ENCODE results near the gene DNAJC11. TPM values are rescaled to one million over a fixed set of nuclear protein-coding genes. Genes with fewer than 3 reads are reported as not detected.

The DNAJC11 gene
- total and polyA plus RNA-seq, 9 donors = 10.1 to 94.5 (median 37.1) TPM

DNA sequence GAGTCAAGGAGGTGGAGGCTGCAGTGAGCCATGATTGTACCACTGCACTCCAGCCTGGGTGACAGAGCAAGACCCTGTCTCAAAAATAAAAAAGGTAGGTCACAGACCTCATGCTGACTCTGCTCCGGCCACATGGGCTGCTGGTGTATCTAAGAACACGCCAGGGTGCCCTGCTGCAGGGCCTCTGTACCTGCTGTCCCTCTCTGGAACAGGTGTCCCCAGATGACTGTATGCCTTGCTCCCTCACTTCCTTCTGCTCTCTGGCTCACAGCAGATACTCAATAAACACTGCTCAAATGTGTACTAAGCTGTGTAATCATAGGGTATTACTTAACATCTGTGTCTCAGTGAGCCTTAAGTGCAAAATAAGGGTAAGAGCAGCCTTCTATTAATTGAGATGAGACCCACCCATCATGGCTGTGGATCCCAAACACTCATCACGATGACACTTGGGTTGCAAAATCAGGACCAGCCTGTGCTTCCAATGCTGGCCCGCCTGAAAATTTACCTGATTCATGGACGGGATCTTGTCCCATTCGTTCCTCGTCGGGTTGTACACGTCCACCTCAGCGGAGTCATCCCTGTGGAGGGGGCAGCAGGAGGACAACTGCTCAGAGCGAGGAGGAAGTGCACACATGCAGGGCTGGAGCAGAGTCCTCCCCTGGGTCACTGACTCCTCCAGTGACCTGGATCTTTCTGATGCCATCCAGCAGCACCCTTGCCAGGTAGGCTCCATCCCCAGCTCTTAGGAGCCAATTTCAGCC is 106.5 kb downstream of the DNAJC11 start:
- H3K4me1 ChIP-seq (ENCODE audit: insufficient read depth) = peaks cover 23% of the 10 kb centered on the region
- no peaks in the 10 kb centered on the region for H3K36me3 ChIP-seq
- H3K4me3 ChIP-seq = no peak overlapping the region
- H3K9me3 ChIP-seq = no peaks in the 10 kb centered on the region
- H3K27me3 ChIP-seq = no peaks in the 10 kb centered on the region
- TF ChIP-seq EP300 (IDR thresholded peaks at IDR 0.05) (no peak), POLR2A (IDR thresholded peaks at IDR 0.05) (no peak)
- TF ChIP-seq, protein P1, sequence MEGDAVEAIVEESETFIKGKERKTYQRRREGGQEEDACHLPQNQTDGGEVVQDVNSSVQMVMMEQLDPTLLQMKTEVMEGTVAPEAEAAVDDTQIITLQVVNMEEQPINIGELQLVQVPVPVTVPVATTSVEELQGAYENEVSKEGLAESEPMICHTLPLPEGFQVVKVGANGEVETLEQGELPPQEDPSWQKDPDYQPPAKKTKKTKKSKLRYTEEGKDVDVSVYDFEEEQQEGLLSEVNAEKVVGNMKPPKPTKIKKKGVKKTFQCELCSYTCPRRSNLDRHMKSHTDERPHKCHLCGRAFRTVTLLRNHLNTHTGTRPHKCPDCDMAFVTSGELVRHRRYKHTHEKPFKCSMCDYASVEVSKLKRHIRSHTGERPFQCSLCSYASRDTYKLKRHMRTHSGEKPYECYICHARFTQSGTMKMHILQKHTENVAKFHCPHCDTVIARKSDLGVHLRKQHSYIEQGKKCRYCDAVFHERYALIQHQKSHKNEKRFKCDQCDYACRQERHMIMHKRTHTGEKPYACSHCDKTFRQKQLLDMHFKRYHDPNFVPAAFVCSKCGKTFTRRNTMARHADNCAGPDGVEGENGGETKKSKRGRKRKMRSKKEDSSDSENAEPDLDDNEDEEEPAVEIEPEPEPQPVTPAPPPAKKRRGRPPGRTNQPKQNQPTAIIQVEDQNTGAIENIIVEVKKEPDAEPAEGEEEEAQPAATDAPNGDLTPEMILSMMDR (IDR thresholded peaks at IDR 0.05) = no peak
- DNase-seq = no peak
- intact Hi-C loops (cut with DNase I) = loop anchor here in 1 of 4 donors (5.0 kb wide), 1 partner anchor 37 kb away; no protein-coding TSS in a partner anchor
- WGBS, 3 donors = 87 to 92% (median 87%) methylated on average over 11 of the region's 11 CpGs
- H3K27ac ChIP-seq = no peak overlapping the region

DNA sequence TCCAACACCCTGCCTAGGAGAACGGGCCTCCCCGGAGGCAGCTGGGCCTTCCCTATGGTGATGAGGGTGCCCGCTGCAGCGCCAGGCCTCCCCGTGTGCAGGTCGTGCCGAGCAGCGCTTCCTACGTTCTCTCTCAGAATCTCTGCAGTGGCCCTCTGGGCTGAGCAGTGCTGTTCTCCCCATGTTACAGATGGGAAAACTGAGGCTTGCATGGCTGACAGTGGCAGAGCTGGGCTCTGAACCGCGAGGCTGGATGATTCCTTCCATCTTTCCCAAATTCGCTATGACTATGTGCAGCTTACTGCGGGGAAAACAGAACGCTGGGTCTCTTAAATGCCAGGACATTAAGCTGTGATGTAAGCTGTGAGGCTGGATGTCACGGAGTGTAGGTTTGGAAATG is 107.8 kb downstream of the DNAJC11 start:
- WGBS, 3 donors = 90 to 94% (median 91%) methylated on average over 15 of the region's 15 CpGs
- Histone ChIP-seq H3K27ac (no peak overlapping the region), H3K9me3 (no peaks in the 10 kb centered on the region), H3K4me1 (ENCODE audit: insufficient read depth) (peaks cover 15% of the 10 kb centered on the region), H3K27me3 (no peaks in the 10 kb centered on the region), H3K4me3 (no peak overlapping the region), H3K36me3 (no peaks in the 10 kb centered on the region)
- TF ChIP-seq POLR2A (IDR thresholded peaks at IDR 0.05) (no peak), EP300 (IDR thresholded peaks at IDR 0.05) (no peak)
- intact Hi-C loops (cut with DNase I) = no loop called here
- no peak for DNase-seq

DNA sequence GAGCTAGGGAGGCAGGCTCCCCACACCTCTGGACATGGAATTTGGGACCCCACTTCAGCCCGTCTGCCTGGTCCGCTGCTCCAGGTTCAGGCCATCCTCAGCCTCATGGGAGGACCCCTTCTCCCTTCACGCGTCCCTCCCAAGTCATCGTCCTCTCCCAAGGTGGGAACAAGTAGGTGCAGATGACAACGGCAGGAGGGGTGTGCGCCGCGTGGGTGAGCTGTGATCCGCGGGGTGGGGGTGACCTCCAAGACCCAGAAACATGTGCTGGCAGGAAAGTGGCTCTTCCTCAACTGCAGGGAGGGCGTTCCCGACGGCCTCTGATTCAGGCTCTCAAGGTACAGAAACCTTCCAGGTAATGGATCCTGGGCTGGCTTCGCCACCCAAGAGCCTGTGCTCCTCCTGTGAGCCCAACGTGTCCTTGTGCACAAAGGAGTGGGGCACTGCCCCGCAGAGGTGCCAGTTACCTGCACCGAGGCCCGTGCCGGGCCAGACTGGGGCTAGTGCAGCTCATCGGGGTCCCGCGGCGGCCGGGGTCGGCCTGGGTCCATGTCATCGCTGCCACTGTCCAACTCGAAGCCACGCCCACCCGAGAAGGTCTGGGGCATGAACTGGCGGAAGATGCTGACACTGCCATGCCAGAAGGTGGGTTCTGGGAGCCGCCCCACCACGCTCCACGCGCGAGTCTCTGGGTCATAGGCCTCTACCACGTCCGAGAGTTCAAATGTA is 108.6 kb downstream of the DNAJC11 start:
- intact Hi-C loops (cut with DNase I) = no loop called here
- 86 to 88% (median 87%) methylated on average over 37 to 38 of the region's 38 CpGs for WGBS, 3 donors
- Histone ChIP-seq H3K9me3 (no peaks in the 10 kb centered on the region), H3K27me3 (no peaks in the 10 kb centered on the region), H3K4me1 (ENCODE audit: insufficient read depth) (peaks cover 13% of the 10 kb centered on the region), H3K27ac (no peak overlapping the region), H3K36me3 (no peaks in the 10 kb centered on the region), H3K4me3 (no peak overlapping the region)
- no peak for DNase-seq
- TF ChIP-seq POLR2A (IDR thresholded peaks at IDR 0.05) (no peak), EP300 (IDR thresholded peaks at IDR 0.05) (no peak)
- TF ChIP-seq, protein P1 (IDR thresholded peaks at IDR 0.05) = no peak

DNA sequence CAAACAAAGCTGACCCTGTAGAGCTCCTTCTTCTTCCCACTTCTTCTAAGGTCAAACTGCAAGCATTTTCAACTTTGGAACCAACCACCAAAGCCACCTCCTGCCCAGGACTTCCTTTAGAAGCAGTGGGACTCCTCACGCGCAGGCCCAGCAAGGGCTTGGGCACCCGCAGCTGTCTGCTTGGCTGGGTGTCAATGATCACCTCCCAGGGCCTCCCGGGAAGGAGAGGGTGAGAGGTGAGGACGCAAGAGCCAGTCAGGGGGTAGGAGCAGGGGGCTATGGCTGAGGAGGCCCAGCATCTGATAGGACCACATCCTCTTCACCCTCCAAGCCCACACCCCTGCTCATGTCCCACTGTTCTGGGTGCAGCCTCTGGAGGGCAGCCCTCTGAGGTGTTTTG is 109.2 kb downstream of the DNAJC11 start:
- WGBS, 3 donors = 33 to 44% (median 41%) methylated on average over 5 of the region's 5 CpGs
- no peak for DNase-seq
- Histone ChIP-seq H3K4me3 (no peak overlapping the region), H3K27ac (no peak overlapping the region), H3K9me3 (no peaks in the 10 kb centered on the region), H3K27me3 (no peaks in the 10 kb centered on the region), H3K36me3 (no peaks in the 10 kb centered on the region), H3K4me1 (ENCODE audit: insufficient read depth) (peaks cover 7% of the 10 kb centered on the region)
- TF ChIP-seq EP300 (IDR thresholded peaks at IDR 0.05) (no peak), POLR2A (IDR thresholded peaks at IDR 0.05) (no peak)
- TF ChIP-seq, protein P1 (IDR thresholded peaks at IDR 0.05) = no peak
- intact Hi-C loops (cut with DNase I) = no loop called here

DNA sequence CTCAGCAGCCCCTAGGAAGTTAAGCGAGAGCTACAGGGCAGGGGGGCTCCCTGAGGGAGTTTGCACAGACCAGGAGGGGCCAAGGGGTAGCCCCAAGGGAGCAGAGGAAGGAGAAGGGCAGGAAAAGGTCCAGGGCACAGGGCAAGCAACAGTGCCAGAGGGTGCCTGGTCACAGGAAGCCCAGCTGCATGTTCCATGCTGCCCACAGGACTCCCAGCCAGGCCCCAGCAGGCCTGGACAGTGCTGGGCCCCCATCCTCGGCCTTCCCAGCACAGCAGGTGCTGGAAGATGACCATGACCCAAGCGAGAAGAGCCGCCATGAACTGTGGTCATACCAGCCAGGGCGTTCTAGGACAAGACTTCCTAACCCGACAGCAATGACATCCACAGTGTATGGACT is 110.0 kb downstream of the DNAJC11 start:
- peaks cover 2% of the 10 kb centered on the region for H3K4me1 ChIP-seq (ENCODE audit: insufficient read depth)

More for the DNA sequence above, 110.0 kb downstream of the DNAJC11 start:
- intact Hi-C loops (cut with DNase I) = no loop called here
- no peaks in the 10 kb centered on the region for H3K9me3 ChIP-seq
- WGBS, 3 donors = 70 to 82% (median 73%) methylated on average over 6 of the region's 6 CpGs
- no peaks in the 10 kb centered on the region for H3K36me3 ChIP-seq
- no peak overlapping the region for H3K4me3 ChIP-seq
- TF ChIP-seq, protein P1 (IDR thresholded peaks at IDR 0.05) = no peak
- TF ChIP-seq POLR2A (IDR thresholded peaks at IDR 0.05) = no peak
- no peak for TF ChIP-seq EP300 (IDR thresholded peaks at IDR 0.05)
- no peak overlapping the region for H3K27ac ChIP-seq
- no peak for DNase-seq
- no peaks in the 10 kb centered on the region for H3K27me3 ChIP-seq
